ENCODE measurements around the gene RAD51B.

RAD51B gene

DNA sequence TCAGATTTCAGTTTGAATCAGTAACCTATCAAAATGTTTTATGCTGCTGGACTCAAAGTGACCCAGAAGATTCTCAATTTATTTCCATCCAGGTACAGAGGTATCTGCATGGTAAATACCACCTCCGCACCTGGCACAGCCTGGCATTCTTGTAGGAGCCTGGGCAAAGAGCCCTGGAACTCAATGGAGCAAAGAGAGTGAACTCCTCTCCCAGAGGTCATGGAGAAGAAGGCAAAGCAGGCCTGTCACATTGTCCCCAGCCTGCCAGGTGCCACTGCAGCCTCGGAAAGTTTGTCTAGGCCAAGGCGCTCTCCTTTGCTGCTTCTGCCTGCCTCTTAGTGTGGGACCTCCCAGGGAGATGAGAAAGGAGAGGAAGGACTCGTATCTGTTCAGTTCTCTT lies 653.5 kb downstream of the RAD51B start:
- DNase-seq (ENCODE audit: low read depth): no peak
- TF ChIP-seq, protein P1, sequence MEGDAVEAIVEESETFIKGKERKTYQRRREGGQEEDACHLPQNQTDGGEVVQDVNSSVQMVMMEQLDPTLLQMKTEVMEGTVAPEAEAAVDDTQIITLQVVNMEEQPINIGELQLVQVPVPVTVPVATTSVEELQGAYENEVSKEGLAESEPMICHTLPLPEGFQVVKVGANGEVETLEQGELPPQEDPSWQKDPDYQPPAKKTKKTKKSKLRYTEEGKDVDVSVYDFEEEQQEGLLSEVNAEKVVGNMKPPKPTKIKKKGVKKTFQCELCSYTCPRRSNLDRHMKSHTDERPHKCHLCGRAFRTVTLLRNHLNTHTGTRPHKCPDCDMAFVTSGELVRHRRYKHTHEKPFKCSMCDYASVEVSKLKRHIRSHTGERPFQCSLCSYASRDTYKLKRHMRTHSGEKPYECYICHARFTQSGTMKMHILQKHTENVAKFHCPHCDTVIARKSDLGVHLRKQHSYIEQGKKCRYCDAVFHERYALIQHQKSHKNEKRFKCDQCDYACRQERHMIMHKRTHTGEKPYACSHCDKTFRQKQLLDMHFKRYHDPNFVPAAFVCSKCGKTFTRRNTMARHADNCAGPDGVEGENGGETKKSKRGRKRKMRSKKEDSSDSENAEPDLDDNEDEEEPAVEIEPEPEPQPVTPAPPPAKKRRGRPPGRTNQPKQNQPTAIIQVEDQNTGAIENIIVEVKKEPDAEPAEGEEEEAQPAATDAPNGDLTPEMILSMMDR (IDR thresholded peaks at IDR 0.05; ENCODE audit: low read depth, low read length, missing control alignments): no peak
- no peak overlapping the region for H3K4me3 ChIP-seq (ENCODE audit: low read depth, low read length)

DNA sequence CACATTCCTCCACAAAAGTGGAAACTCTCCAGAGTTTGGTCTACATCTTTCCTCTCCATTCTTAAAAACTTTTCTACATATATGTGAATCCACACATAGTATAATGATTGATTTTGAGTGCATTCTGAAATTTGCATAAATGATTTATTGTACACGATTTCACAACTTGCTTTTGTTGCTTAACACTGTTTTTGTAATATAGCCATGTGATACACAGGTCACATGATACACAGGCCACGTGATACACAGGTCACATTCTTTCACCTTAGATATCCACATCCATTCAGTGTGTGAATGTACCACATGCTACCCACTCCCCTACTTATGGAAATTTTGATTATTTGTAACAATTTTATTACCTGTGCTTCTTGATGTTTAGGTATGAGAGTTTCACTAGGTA lies 654.2 kb downstream of the RAD51B start:
- DNase-seq (ENCODE audit: low read depth): no peak
- H3K4me3 ChIP-seq (ENCODE audit: low read depth, low read length): no peak overlapping the region
- TF ChIP-seq, protein P1 (IDR thresholded peaks at IDR 0.05; ENCODE audit: low read depth, low read length, missing control alignments): no peak

DNA sequence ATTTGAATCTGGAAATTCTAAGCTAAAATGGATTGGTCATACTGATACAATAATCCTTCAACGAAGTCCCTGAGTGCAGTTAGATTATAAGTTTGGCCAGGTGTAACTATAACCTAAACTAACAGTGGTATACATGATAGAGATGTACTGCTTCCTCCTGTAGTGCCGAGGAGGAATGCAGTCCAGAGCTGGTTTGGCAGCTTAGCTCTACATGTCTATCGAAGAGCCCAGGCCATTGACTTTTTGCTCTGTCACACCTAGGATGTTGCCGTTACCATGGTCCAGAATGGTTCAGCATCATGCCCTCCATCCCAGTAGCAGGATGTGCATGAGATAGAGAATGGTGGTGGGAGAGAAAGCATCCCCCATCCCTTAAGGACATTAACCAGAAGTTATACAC lies 655.2 kb downstream of the RAD51B start:
- DNase-seq (ENCODE audit: low read depth): no peak
- TF ChIP-seq, protein P1 (IDR thresholded peaks at IDR 0.05; ENCODE audit: low read depth, low read length, missing control alignments): no peak
- no peak overlapping the region for H3K4me3 ChIP-seq (ENCODE audit: low read depth, low read length)

DNA sequence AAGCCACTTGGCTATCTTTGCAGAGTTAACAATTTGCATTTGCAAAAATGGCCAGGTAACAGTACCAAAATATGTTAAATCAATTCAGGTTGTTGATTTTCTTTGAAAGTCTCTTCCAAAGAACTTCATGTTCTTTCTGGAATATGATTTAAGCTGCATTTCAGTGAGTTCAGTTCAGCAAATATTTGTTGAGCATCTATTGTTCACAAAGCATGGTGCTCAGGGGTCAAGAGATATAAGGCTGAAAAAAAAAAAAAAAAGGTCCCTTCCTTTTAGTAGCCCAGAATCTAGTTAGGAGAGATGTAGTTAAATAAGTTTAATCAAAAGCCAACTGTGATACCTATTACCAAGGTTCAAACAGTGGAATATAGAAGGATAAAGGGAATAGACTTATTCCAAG lies 656.2 kb downstream of the RAD51B start:
- no peak overlapping the region for H3K4me3 ChIP-seq (ENCODE audit: low read depth, low read length)
- TF ChIP-seq, protein P1 (IDR thresholded peaks at IDR 0.05; ENCODE audit: low read depth, low read length, missing control alignments): no peak
- no peak for DNase-seq (ENCODE audit: low read depth)

DNA sequence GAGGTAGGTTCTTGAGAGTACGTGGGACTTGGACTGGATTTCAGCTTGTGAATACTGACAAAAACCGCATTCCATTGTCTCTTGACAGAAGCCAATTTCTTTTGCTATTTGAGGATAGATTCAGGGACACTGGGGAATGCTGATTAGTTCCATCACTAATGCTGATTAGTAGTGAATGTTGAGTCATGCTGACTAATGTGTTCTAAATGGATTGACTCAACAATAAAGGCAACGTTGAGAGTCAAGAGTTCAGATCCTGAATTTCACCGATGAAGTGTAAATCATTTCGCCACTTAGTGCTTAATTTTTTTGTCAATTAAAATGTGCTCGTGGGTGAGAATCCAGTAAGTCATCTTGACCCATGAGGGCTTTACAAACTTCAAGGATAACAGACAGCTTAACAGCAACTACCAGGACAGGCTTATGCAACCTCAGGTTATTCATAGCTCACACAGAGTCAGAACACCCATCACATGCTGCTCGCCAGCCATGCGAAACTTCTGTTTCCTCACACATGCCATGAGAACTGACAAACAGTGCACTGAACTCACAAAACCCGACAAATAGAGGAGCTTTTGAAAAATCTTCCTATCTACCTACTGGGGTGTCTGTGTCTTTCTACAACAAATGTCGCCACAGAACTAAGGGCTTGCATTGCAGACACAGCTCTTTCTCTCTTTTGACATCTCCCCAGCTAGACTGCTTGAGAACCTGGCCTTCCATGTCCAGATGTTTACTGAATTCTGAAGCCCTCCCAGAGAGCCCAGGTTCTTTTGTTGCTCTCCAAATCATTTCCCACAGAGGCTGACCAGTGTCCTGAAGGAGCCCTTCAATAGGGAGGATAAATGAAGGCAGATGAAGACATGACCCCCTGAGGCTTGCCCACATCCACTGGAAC lies 656.9 kb downstream of the RAD51B start:
- no peak overlapping the region for H3K4me3 ChIP-seq (ENCODE audit: low read depth, low read length)
- DNase-seq (ENCODE audit: low read depth): peak; percentile 77
- TF ChIP-seq, protein P1 (IDR thresholded peaks at IDR 0.05; ENCODE audit: low read depth, low read length, missing control alignments): no peak

DNA sequence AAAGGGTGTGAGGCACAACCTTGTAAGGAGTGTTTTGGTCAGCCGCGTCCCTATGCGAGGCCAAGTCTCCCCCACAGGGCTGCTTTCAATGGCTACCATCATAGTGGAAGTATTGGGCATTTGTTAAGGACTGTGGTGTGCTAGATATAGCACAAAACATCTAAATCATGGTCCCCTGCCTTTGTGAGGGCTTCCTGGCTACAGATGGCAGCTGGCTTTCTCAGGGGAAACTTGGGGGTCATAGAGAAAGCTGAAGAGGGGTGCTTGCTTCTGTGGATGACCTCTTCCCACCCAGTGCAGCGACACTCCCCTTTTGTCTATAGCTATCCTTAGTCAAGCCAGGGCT lies 657.5 kb downstream of the RAD51B start:
- no peak for DNase-seq (ENCODE audit: low read depth)
- H3K4me3 ChIP-seq (ENCODE audit: low read depth, low read length): no peak overlapping the region
- TF ChIP-seq, protein P1 (IDR thresholded peaks at IDR 0.05; ENCODE audit: low read depth, low read length, missing control alignments): no peak
